Activated T-helper 1 cell treated with anti-CD3 and anti-CD28 coated beads, Interleukin-12 subunit alpha, Interleukin-12 subunit beta, Interleukin-2, Interleukin-4 antibody, amounts not matched to agents 30 ng/mL and 10 ng/mL and 1 ng/mL, durations not matched to agents 14 hours and 24 hours and 36 hours (primary cell): ENCODE data around the gene DSCAM. TPM values are rescaled to one million over a fixed set of nuclear protein-coding genes. Genes with fewer than 3 reads are reported as not detected.

ENCODE experiments used
- DNase-seq: peaks from one replicate; pipeline ENCODE4 v3.0.0; 2021; ENCODE audit warnings: low spot score
- H3K27ac Mint-ChIP-seq: one replicate; pipeline ENCODE4 v1.8.0; 2021; ENCODE audit warnings: mild to moderate bottlenecking, mixed read lengths
- H3K27me3 Mint-ChIP-seq: one replicate; pipeline ENCODE4 v1.8.0; 2022; ENCODE audit warnings: mild to moderate bottlenecking, moderate library complexity, mixed read lengths; ENCODE audit not compliant: insufficient read depth
- H3K36me3 Mint-ChIP-seq: one replicate; pipeline ENCODE4 v1.8.0; 2021; ENCODE audit warnings: low read depth, mixed read lengths
- H3K4me1 Mint-ChIP-seq: one replicate; pipeline ENCODE4 v1.8.0; 2021; ENCODE audit warnings: low read depth, mixed read lengths
- H3K4me3 Mint-ChIP-seq: one replicate; pipeline ENCODE4 v1.8.0; 2021; ENCODE audit warnings: mild to moderate bottlenecking, moderate library complexity, mixed read lengths
- H3K9me3 Mint-ChIP-seq: one replicate; pipeline ENCODE4 v1.8.0; 2021; ENCODE audit warnings: mixed read lengths
- intact Hi-C: fragments of 100-400 bp; cut with micrococcal nuclease; formaldehyde crosslinking; loops from one replicate; pipeline ENCODE4 v1.15.1; 2024
- total RNA-seq: library from RNA; stranded (reverse); gene quantifications from 2 replicates; pipeline ENCODE4 v1.2.3, GENCODE V29; 2022

The DSCAM gene
- total RNA-seq, 1 donor from 2014 or later: not detected

- Mint-ChIP-seq H3K27me3 (no peaks in the 10 kb centered on the region), H3K4me3 (no peak overlapping the region), H3K36me3 (no peaks in the 10 kb centered on the region), H3K27ac (no peak overlapping the region), H3K9me3 (peaks cover 19% of the 10 kb centered on the region), H3K4me1 (no peaks in the 10 kb centered on the region)
- intact Hi-C loops: no loop called here
- DNase-seq: no peak
These were observed 358.0 kb downstream of the DSCAM start for GRCh38 chr21:40489001-40489400.

DNA sequence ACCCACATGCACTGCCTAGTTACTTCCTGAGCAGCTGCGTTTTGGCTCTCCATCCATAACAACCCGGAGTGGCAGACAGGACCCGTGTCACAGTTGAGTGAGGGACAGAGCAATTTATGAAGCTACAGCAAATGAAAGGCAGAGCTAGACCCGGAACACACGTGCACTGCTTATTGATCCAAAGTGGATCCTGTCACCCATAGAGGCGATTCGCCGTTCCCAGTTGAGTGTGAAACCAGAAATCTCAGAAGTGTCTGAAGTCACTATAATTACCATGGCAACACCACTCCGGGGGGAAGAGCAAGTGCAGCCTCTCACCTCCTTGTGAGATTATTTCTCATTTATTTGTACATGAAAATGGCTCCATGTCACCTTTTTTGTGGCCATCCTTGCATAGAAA, 365.2 kb downstream of the DSCAM start:
- no peak for DNase-seq
- H3K4me3 Mint-ChIP-seq: no peak overlapping the region
- peaks cover 6% of the 10 kb centered on the region for H3K9me3 Mint-ChIP-seq
- no peaks in the 10 kb centered on the region for H3K4me1 Mint-ChIP-seq
- intact Hi-C loops: no loop called here
- no peaks in the 10 kb centered on the region for H3K27me3 Mint-ChIP-seq
- no peaks in the 10 kb centered on the region for H3K36me3 Mint-ChIP-seq
- H3K27ac Mint-ChIP-seq: no peak overlapping the region

- no peaks in the 10 kb centered on the region for H3K27me3 Mint-ChIP-seq
- DNase-seq: no peak
- H3K27ac Mint-ChIP-seq: no peak overlapping the region
- H3K36me3 Mint-ChIP-seq: no peaks in the 10 kb centered on the region
- no peak overlapping the region for H3K4me3 Mint-ChIP-seq
- peaks cover 6% of the 10 kb centered on the region for H3K9me3 Mint-ChIP-seq
- no peaks in the 10 kb centered on the region for H3K4me1 Mint-ChIP-seq
- intact Hi-C loops: no loop called here
These were observed 372.4 kb downstream of the DSCAM start for GRCh38 chr21:40474513-40474912.

DNA sequence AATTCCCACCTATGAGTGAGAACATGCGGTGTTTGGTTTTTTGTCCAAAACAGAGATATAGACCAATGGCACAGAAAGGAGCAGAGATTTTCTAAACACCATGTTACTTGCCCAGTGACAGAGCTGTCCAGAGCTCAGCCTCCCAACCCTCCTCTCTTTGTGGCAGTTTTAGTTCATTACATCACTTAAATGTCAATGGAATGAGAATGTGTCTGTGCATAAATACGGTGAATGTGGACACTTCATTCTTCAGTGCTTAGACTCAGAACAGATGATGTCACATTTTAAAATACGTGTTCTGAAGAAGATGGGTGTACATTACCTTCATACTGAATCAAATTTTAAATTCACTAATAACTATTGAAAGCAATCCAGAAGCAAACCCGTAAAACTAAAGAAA, 374.9 kb downstream of the DSCAM start:
- Mint-ChIP-seq H3K4me3 (no peak overlapping the region), H3K9me3 (no peaks in the 10 kb centered on the region), H3K27me3 (no peaks in the 10 kb centered on the region), H3K27ac (no peak overlapping the region), H3K36me3 (no peaks in the 10 kb centered on the region), H3K4me1 (no peaks in the 10 kb centered on the region)
- intact Hi-C loops: no loop called here
- no peak for DNase-seq

DNA sequence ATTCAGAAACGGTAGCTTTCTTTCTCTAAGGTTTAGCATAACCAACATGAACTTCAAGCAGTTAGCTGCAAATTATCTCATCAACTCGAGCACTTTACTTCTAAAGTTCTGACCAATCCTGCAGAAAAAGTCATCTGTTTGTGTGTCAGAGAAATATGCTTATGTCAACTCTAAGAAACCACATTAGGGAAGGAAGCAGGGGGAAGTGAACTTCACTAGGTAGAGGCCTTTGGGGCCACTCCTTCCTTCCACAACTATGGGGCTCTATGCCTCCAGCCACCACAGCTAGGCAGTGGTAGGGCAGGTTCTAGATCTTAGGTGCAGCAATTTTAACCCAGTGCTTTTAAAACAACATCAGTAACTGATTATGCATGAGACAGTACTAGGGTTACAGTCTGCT, 375.9 kb downstream of the DSCAM start:
- no peaks in the 10 kb centered on the region for H3K4me1 Mint-ChIP-seq

GRCh38 chr21:40466893-40467483, 380.0 kb downstream of the DSCAM start:
- no peaks in the 10 kb centered on the region for H3K27me3 Mint-ChIP-seq
- H3K4me1 Mint-ChIP-seq: no peaks in the 10 kb centered on the region
- no peaks in the 10 kb centered on the region for H3K9me3 Mint-ChIP-seq
- no peak overlapping the region for H3K4me3 Mint-ChIP-seq
- no peaks in the 10 kb centered on the region for H3K36me3 Mint-ChIP-seq
- DNase-seq: no peak
- intact Hi-C loops: no loop called here
- no peak overlapping the region for H3K27ac Mint-ChIP-seq

More for the DNA sequence above, 375.9 kb downstream of the DSCAM start:
- Mint-ChIP-seq H3K27ac (no peak overlapping the region), H3K4me3 (no peak overlapping the region), H3K9me3 (no peaks in the 10 kb centered on the region), H3K36me3 (no peaks in the 10 kb centered on the region), H3K27me3 (no peaks in the 10 kb centered on the region)
- intact Hi-C loops: no loop called here
- DNase-seq: no peak

DNA sequence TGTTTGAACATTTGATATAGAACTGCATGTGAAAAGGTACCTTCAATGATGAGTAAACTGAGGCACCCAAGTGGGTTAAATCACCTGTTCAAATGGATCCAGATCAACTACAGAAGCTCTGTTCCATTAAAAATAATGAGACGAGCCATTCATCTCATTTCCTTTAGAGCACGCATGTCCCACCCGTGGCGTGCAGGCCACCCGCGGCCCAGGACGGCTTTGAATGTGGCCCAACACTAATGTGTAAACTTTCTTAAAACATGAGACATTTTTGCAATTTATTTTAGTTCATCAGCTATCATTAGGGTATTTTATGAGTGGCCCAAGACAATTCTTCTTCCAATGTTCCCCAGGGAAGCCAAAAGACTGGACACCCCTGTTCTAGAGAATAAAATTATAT, 381.6 kb downstream of the DSCAM start:
- H3K27me3 Mint-ChIP-seq: no peaks in the 10 kb centered on the region
- no peak for DNase-seq
- H3K4me1 Mint-ChIP-seq: no peaks in the 10 kb centered on the region
- H3K27ac Mint-ChIP-seq: no peak overlapping the region
- no peaks in the 10 kb centered on the region for H3K9me3 Mint-ChIP-seq
- H3K36me3 Mint-ChIP-seq: no peaks in the 10 kb centered on the region
- no peak overlapping the region for H3K4me3 Mint-ChIP-seq
- intact Hi-C loops: no loop called here

DNA sequence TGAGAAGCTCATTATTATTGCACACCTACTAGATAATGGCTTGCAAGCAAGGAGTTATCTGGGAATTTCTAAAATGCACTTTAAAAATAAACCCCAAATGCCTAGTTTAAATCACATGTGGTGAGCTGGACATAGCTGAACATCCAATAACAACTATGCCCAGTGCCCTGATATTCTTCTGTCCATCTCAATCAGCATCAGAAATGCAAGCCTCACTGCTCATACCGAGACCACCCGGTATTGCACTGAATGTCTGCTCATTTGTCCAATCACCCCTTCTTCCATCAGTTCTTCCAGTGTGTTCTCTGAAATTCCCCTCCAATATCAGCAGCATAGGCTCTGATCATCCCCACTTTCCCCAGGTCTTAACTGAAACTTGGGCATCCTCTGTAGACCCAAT, 383.8 kb downstream of the DSCAM start:
- H3K9me3 Mint-ChIP-seq: no peaks in the 10 kb centered on the region
- DNase-seq: no peak
- no peak overlapping the region for H3K4me3 Mint-ChIP-seq
- intact Hi-C loops: no loop called here
- no peaks in the 10 kb centered on the region for H3K27me3 Mint-ChIP-seq
- H3K36me3 Mint-ChIP-seq: no peaks in the 10 kb centered on the region
- no peak overlapping the region for H3K27ac Mint-ChIP-seq
- no peaks in the 10 kb centered on the region for H3K4me1 Mint-ChIP-seq

- H3K9me3 Mint-ChIP-seq: peaks cover 6% of the 10 kb centered on the region
- DNase-seq: no peak
- intact Hi-C loops: no loop called here
- no peak overlapping the region for H3K4me3 Mint-ChIP-seq
- no peaks in the 10 kb centered on the region for H3K36me3 Mint-ChIP-seq
- H3K27me3 Mint-ChIP-seq: no peaks in the 10 kb centered on the region
- no peaks in the 10 kb centered on the region for H3K4me1 Mint-ChIP-seq
- H3K27ac Mint-ChIP-seq: no peak overlapping the region
These were observed 385.9 kb downstream of the DSCAM start for GRCh38 chr21:40461008-40461407.

DNA sequence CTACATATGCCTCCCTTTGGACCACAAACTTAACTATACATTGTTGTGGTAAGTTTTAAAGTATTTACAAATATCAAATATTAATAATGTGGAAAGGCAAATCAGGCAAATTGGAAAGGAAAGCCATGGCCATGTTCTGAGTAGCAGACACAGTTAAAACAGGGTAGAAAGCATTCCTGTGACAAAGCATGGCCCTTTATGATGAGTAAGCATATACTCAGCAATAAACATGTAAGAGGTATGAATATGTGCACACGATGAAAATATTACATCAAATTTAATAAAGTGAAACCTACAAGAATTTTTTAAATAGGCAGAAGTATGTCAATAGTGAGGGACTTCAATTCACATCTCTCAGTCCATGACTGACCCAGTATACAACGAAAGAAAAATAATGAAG, 389.2 kb downstream of the DSCAM start:
- no peaks in the 10 kb centered on the region for H3K36me3 Mint-ChIP-seq
- H3K4me1 Mint-ChIP-seq: no peaks in the 10 kb centered on the region
- H3K27me3 Mint-ChIP-seq: no peaks in the 10 kb centered on the region
- H3K9me3 Mint-ChIP-seq: peaks cover 6% of the 10 kb centered on the region
- no peak overlapping the region for H3K4me3 Mint-ChIP-seq
- no peak for DNase-seq
- intact Hi-C loops: no loop called here
- H3K27ac Mint-ChIP-seq: no peak overlapping the region

DNA sequence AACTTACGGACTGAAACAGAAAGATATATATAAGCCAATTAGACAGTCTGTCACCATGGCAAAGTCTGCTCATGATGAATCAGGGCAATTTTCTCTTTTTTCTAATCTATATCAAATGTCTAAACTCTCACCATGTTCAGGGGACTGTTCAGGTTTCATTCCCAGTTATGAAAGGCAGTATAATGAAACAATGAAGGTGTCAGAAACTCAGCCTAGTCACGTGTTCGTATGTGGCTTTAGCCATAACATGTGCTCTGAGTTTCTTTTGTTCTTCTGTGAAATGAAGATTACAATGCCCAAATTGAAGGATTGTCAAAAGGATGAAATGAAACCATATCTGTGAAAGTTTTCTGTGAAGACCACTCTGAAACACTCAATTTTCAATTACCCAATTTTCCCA, 392.9 kb downstream of the DSCAM start:
- DNase-seq: no peak
- Mint-ChIP-seq H3K27me3 (no peaks in the 10 kb centered on the region), H3K36me3 (no peaks in the 10 kb centered on the region), H3K27ac (no peak overlapping the region), H3K9me3 (peaks cover 6% of the 10 kb centered on the region), H3K4me1 (no peaks in the 10 kb centered on the region), H3K4me3 (no peak overlapping the region)
- intact Hi-C loops: no loop called here

GRCh38 chr21:40453183-40453582, 393.8 kb downstream of the DSCAM start:
- intact Hi-C loops: no loop called here
- Mint-ChIP-seq H3K4me3 (no peak overlapping the region), H3K36me3 (no peaks in the 10 kb centered on the region), H3K27ac (no peak overlapping the region), H3K4me1 (no peaks in the 10 kb centered on the region), H3K9me3 (peaks cover 6% of the 10 kb centered on the region), H3K27me3 (no peaks in the 10 kb centered on the region)
- DNase-seq: no peak

DNA sequence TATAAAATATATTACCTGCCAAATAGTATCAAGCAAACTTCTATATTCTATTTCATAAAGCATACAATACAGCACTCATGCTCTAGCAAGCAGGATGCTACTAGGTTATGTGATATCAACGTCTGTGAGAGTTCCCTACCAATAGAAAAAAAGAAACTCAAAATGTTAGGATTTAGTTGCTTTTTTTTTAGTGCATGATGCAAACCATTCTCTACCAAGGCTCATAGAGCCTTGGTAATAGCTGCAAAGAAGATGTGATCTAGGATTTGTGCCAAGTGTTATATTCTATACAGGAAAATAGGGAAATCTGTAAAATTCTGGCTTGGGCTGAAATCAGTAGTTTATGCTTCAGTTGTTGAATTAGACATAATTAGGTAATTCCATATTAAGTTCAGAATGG, 394.4 kb downstream of the DSCAM start:
- H3K27ac Mint-ChIP-seq: no peak overlapping the region
- no peak for DNase-seq
- H3K9me3 Mint-ChIP-seq: peaks cover 6% of the 10 kb centered on the region
- intact Hi-C loops: no loop called here
- H3K4me3 Mint-ChIP-seq: no peak overlapping the region
- H3K27me3 Mint-ChIP-seq: no peaks in the 10 kb centered on the region
- no peaks in the 10 kb centered on the region for H3K36me3 Mint-ChIP-seq
- H3K4me1 Mint-ChIP-seq: no peaks in the 10 kb centered on the region

DNA sequence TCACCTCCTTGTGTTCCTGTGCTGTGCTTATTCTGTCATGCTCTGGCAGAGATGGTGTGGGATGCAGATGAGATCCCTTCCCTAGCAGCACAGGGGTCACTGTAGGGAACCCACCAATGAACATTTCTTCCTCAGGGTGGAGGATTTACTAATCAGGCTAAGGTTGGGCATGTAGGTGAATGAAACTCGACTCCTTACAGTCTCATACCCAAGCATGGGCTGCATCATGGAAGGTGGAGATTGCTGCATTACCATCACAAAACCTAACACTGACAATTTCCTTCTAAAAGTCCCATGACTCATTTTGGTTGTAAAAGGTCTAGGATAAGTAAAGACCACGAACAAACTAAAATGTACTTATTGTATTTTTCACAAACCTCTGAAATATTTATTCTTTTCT, 399.9 kb downstream of the DSCAM start:
- Mint-ChIP-seq H3K4me1 (no peaks in the 10 kb centered on the region), H3K27me3 (no peaks in the 10 kb centered on the region), H3K36me3 (no peaks in the 10 kb centered on the region), H3K4me3 (no peak overlapping the region), H3K9me3 (peaks cover 17% of the 10 kb centered on the region), H3K27ac (no peak overlapping the region)
- DNase-seq: no peak
- intact Hi-C loops: no loop called here
